Stomach (tissue), 9 donors: ENCODE data around the gene TRAF3. TPM values are rescaled to one million over a fixed set of nuclear protein-coding genes. Genes with fewer than 3 reads are reported as not detected.
A peak's percentile ranks its signal among the peaks of the same experiment; 100 is the strongest.

Source experiments
- DNase-seq, 2 donors: peaks; one replicate each; pipeline versions ENCODE4 v3.0.0 to v3.0.0-alpha.2; 2013 to 2019
- H3K27ac ChIP-seq, 5 donors: fragments of 200-600 bp in 4 of 5; sonication (generic) in 4 of 5; one replicate each; pipeline ENCODE4 v1.5.1; 2013 to 2019; ENCODE audit warnings: mild to moderate bottlenecking in 1 of 5, moderate library complexity in 1 of 5
- H3K27me3 ChIP-seq, 3 donors: fragments of 200-600 bp; sonication (generic); one replicate each; pipeline ENCODE4 v1.5.1; 2017 to 2019; ENCODE audit warnings: mixed run types in 1 of 3
- H3K36me3 ChIP-seq, 4 donors: fragments of 200-600 bp; sonication (generic); 1 replicate in 3 of 4; 2 replicates in 1 of 4; pipeline ENCODE4 v1.5.1; 2016 to 2019
- H3K4me1 ChIP-seq, 4 donors: fragments of 200-600 bp; sonication (generic); one replicate each; pipeline ENCODE4 v1.5.1; 2016 to 2019
- H3K4me3 ChIP-seq, 4 donors: fragments of 200-600 bp; sonication (generic) in 3 of 4; one replicate each; pipeline ENCODE4 v1.5.1; 2016 to 2019; ENCODE audit warnings: mild to moderate bottlenecking in 1 of 4
- H3K9me3 ChIP-seq, 4 donors: fragments of 200-600 bp; sonication (generic); one replicate each; pipeline ENCODE4 v1.5.1; 2016 to 2019
- CTCF ChIP-seq, 7 experiments: fragments of 450-650 bp in 4 of 7; fragments of 200-600 bp in 3 of 7; sonication (generic) in 3 of 7; IDR thresholded peaks; one replicate each; pipeline ENCODE4 v1.5.1; 2016 to 2019; ENCODE audit warnings: antibody characterized with exemption in 7 of 7, control low read depth in 2 of 7, mild to moderate bottlenecking in 1 of 7
- EP300 ChIP-seq: sonication (generic); formaldehyde crosslinking; IDR thresholded peaks from one replicate; pipeline ENCODE4 v1.6.1; 2017; ENCODE audit warnings: antibody characterized with exemption
- POLR2A ChIP-seq, 4 donors: fragments of 450-650 bp; IDR thresholded peaks; one replicate each; pipeline ENCODE4 v1.6.1; 2016; ENCODE audit warnings: antibody characterized with exemption in 4 of 4, control low read depth in 2 of 4, mild to moderate bottlenecking in 1 of 4, moderate library complexity in 1 of 4
- POLR2AphosphoS5 ChIP-seq, 3 donors: sonication (generic); formaldehyde crosslinking; IDR thresholded peaks; one replicate each; pipeline ENCODE4 v1.6.1; 2016; ENCODE audit warnings: antibody characterized with exemption in 3 of 3
- WGBS, 5 donors: extraction: QIAGEN DNeasy Blood & Tissue Kit in 3 of 5; methylation state at CpG; one replicate each; pipeline versions ENCODE4 v1.1.5 to v1.1.7; 2013 to 2018; 5-methylcytosine and 5-hydroxymethylcytosine counted together
- intact Hi-C: fragments of 100-400 bp; cut with DNase I; formaldehyde crosslinking; loops from one replicate; pipeline ENCODE4 v1.15.1; 2023; ENCODE audit warnings: low total_unique reads
- polyA plus RNA-seq, 3 donors: library from polyadenylated mRNA; stranded (reverse); fragments of 200-250 nt; gene quantifications; one replicate each; pipeline ENCODE4 v1.2.3, GENCODE V29; 2013
- total RNA-seq, 5 donors: library from RNA; depleted of rRNA; stranded (reverse); fragments of >200 nt; gene quantifications; one replicate each; pipeline versions ENCODE4 v1.1.0 to v1.2.3, GENCODE V29; 2014 to 2016
- donor health status: healthy with polysubstance abuse.
- donor health status: Bipolar disorder and iron deficiency.
- donor health status: healthy.

The TRAF3 gene
- total and polyA plus RNA-seq, 8 donors: 3.5 to 30.1 (median 6.3) TPM

GRCh38 chr14:102917469-102918211 lies 140.4 kb downstream of the TRAF3 start:
- DNase-seq: peak; percentile 62 to 71
- Histone ChIP-seq H3K9me3 (no peaks in the 10 kb centered on the region), H3K27me3 (peaks cover 0 to 10% (median 3%) of the 10 kb centered on the region in 3 donors), H3K27ac (no peak overlapping the region), H3K36me3 (no peaks in the 10 kb centered on the region), H3K4me1 (peaks cover 0 to 4% (median 3%) of the 10 kb centered on the region in 4 donors), H3K4me3 (no peak overlapping the region)
- TF ChIP-seq POLR2A (IDR thresholded peaks at IDR 0.05) (no peak), CTCF (IDR thresholded peaks at IDR 0.05) (peak in 4 of 7 experiments; percentile 45 to 59 (median 47))
- intact Hi-C loops: loop anchor here (10.0 kb wide), 1 partner anchor 143 kb away; the partner anchor contains the start of gene TRAF3
- 0 to 39% (median 35%) methylated on average over 4 to 12 of the region's 12 CpGs for WGBS, 5 donors

GRCh38 chr14:102918438-102918837 lies 141.2 kb downstream of the TRAF3 start:
- Histone ChIP-seq H3K4me1 (peaks cover 6 to 12% (median 11%) of the 10 kb centered on the region in 4 donors), H3K9me3 (no peaks in the 10 kb centered on the region), H3K36me3 (no peaks in the 10 kb centered on the region), H3K27me3 (peaks cover 0 to 18% (median 11%) of the 10 kb centered on the region in 3 donors), H3K4me3 (no peak overlapping the region), H3K27ac (no peak overlapping the region)
- no peak for TF ChIP-seq EP300
- no peak for TF ChIP-seq CTCF (IDR thresholded peaks at IDR 0.05)
- TF ChIP-seq POLR2A (IDR thresholded peaks at IDR 0.05): no peak
- TF ChIP-seq POLR2AphosphoS5 (IDR thresholded peaks at IDR 0.05): no peak
- DNase-seq: no peak
- WGBS, 5 donors: 52 to 59% (median 56%) methylated on average over 2 of the region's 2 CpGs
- intact Hi-C loops: loop anchor here (10.0 kb wide), 1 partner anchor 144 kb away; the partner anchor contains the start of gene TRAF3

- H3K27me3 ChIP-seq: peaks cover 11 to 38% (median 31%) of the 10 kb centered on the region in 3 donors
- no peak overlapping the region for H3K27ac ChIP-seq
- no peak overlapping the region for H3K4me3 ChIP-seq
- no peak for TF ChIP-seq POLR2AphosphoS5 (IDR thresholded peaks at IDR 0.05)
- H3K9me3 ChIP-seq: no peaks in the 10 kb centered on the region
- DNase-seq: no peak
- intact Hi-C loops: no loop called here
- WGBS, 5 donors: 93 to 96% (median 95%) methylated on average over 5 of the region's 5 CpGs
- H3K4me1 ChIP-seq: peaks cover 6 to 22% (median 19%) of the 10 kb centered on the region in 4 donors
- H3K36me3 ChIP-seq: no peaks in the 10 kb centered on the region
These were observed 143.2 kb downstream of the TRAF3 start for GRCh38 chr14:102920273-102920997.

GRCh38 chr14:102920998-102921304 lies 143.7 kb downstream of the TRAF3 start:
- Histone ChIP-seq H3K27me3 (peaks cover 11 to 43% (median 34%) of the 10 kb centered on the region in 3 donors), H3K27ac (no peak overlapping the region), H3K4me1 (peaks cover 6 to 22% (median 19%) of the 10 kb centered on the region in 4 donors), H3K36me3 (no peaks in the 10 kb centered on the region), H3K9me3 (no peaks in the 10 kb centered on the region), H3K4me3 (no peak overlapping the region)
- DNase-seq: no peak
- 95 to 100% (median 98%) methylated on average over 1 of the region's 1 CpG for WGBS, 5 donors
- TF ChIP-seq EP300: no peak
- no peak for TF ChIP-seq POLR2A (IDR thresholded peaks at IDR 0.05)
- no peak for TF ChIP-seq POLR2AphosphoS5 (IDR thresholded peaks at IDR 0.05)
- TF ChIP-seq CTCF (IDR thresholded peaks at IDR 0.05): no peak
- intact Hi-C loops: no loop called here
